Motor neuron (in vitro differentiated cells): ENCODE data around the gene REEP2. TPM values are rescaled to one million over a fixed set of nuclear protein-coding genes. Genes with fewer than 3 reads are reported as not detected.
"Not testable (repeated sequence)": the region's sequence is repeated elsewhere in the genome, so short reads cannot be mapped to it uniquely, and the experiment has no call there.

ENCODE experiments used
- ATAC-seq, 8 experiments: fragments of 200-7000 bp; cut with Tn5 transposase; replicated peaks in 6 of 8; 2 replicates each; pipeline ENCODE4 v1.8.0; 2021; ENCODE audit warnings: mild to moderate bottlenecking in 8 of 8, moderate library complexity in 8 of 8
- H3K27ac ChIP-seq, 2 donors: fragments of 250-450 bp; sonication (Bioruptor Pico); 2 replicates each; pipeline ENCODE4 v1.9.0; 2021; ENCODE audit warnings: antibody characterized with exemption in 2 of 2, mild to moderate bottlenecking in 2 of 2, moderate library complexity in 1 of 2
- H3K4me1 ChIP-seq, 2 donors: fragments of 250-450 bp; sonication (Bioruptor Pico); replicated peaks in 1 of 2; 2 replicates each; pipeline ENCODE4 v1.6.1; 2021; ENCODE audit warnings: antibody characterized with exemption in 2 of 2, mild to moderate bottlenecking in 2 of 2, moderate library complexity in 1 of 2
- H3K4me3 ChIP-seq, 5 donors: fragments of 250-450 bp; sonication (Bioruptor Pico); 2 replicates each; pipeline ENCODE4 v1.9.0; 2021; ENCODE audit warnings: antibody characterized with exemption in 5 of 5, mild to moderate bottlenecking in 5 of 5, moderate library complexity in 4 of 5
- WGBS, 10 experiments: fragments of 450-650 bp; shearing (Covaris generic); methylation state at CpG; one replicate each; pipeline ENCODE4 v1.0.0; 2022; 5-methylcytosine and 5-hydroxymethylcytosine counted together
- in situ Hi-C, 9 experiments: fragments of 400-800 bp; cut with MboI; loops; one replicate each; pipeline ENCODE4 v1.15.0; 2021; ENCODE audit warnings: low sequenced_read_pairs in 9 of 9, low pct_unique_long_range_greater_than_20kb in 2 of 9; ENCODE audit not compliant: unreplicated experiment in 9 of 9
- total RNA-seq, 8 experiments: library from RNA; unstranded; fragments of 300-600 nt; gene quantifications; 2 replicates each; pipeline versions ENCODE4 v1.2.3 to v1.2.4, GENCODE V29; 2022

The REEP2 gene, protein sequence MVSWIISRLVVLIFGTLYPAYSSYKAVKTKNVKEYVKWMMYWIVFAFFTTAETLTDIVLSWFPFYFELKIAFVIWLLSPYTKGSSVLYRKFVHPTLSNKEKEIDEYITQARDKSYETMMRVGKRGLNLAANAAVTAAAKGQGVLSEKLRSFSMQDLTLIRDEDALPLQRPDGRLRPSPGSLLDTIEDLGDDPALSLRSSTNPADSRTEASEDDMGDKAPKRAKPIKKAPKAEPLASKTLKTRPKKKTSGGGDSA
- total RNA-seq, result 100 to 1,000 TPM in 1 of 8 experiments, 10 to 100 TPM in 4, 1 to 10 TPM in 3; 1.2 to 116 (median 61.3) TPM

DNA sequence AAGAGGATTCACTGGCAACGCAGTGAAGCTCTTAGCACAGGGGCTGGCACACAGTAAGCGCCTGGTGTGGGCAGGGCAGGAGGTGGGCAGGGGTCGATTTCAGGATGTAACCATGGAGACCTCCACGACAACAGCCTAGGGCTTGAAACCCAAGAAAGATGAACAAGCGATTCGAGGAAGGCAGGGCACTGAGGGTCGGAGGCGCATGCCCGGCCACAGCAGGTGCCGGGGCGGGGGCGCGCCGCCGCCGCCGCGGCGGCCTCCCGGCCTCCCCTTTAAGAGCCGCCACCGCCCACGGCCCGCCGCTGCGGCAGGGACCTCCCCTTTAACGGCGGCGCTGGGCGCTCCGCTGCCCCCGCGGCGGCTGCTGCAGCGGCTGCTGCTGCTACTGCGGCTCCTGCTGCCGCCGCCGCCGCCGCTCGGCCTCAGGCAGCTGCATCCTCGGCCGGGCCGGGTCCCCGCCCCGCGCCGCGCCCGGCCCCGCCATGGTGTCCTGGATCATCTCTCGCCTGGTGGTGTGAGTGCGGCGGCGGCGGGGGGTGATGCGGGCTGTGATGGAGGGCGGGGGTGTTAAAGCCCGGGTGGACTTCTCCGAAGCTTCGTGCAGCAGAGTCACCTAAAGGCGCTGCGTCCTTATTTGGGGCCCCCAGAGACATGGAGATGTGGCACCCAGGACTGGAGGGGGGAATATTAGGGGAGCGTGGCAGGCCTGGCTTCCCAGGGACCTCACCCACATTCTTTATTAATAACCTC lies at the start of gene REEP2:
REEP2 (plus strand) TSS at position 334 of the 753 bp plus-strand sequence; CDS start at position 486, 152 bp downstream.
- peak within 1 kb of the TSS; percentile 73 to 75 for H3K27ac ChIP-seq
- in situ Hi-C loops, result no loop called here
- H3K4me1 ChIP-seq, result peaks cover 7 to 10% of the 10 kb centered on the region in 2 donors
- H3K4me3 ChIP-seq, result peak within 1 kb of the TSS; percentile 57 to 79 (median 63)
- ATAC-seq, result peak; percentile 81 to 90 (median 84)
- WGBS, 10 experiments, result 0 to 6% (median 0%) methylated on average over 1 to 15 of the region's 65 CpGs; no CpG with 5 or more reads in 6 of the 10 experiments

DNA sequence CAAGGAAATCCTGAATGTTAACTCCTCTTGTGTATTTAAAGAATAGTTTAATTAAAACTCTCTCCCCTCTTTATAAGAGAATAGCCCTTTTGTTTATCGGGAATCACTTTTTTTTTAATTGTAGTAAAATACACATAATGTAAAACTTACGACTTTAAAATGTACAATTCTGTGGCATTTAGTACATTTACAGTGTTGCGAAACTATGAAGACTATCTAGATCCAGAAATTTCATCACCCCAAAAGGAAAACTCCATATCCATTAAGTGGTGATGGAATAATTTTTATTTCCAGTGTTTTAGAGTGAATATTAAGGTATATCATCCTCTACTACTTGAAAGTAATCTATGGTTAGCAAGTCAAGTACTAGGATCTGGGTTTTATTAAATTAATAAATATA lies 49.5 kb upstream of the REEP2 start:
- WGBS, 10 experiments, result 82 to 100% (median 95%) methylated on average over 1 to 3 of the region's 3 CpGs
- Histone ChIP-seq H3K4me1 (no peaks in the 10 kb centered on the region), H3K27ac (no peak overlapping the region), H3K4me3 (no peak overlapping the region)
- no peak for ATAC-seq
- in situ Hi-C loops, result no loop called here

DNA sequence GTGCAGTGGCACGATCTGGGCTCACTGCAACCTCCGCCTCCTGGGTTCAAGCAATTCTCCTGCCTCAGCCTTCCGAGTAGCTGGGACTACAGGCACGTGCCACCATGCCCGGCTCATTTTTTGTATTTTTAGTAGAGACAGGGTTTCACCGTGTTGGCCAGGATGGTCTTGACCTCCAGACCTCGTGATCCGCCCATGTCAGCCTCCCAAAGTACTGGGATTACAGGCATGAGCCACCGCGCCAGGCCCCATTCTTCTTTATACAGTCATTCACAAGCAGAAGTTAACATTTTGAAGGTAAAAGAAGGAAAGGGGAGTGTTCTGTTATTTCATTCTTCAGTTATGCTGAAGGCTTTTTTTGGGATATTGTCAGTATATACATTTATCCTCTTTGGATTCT lies 48.9 kb upstream of the REEP2 start:
- H3K4me3 ChIP-seq, in situ Hi-C loops, ATAC-seq, H3K4me1 ChIP-seq, H3K27ac ChIP-seq: not testable (repeated sequence)
- WGBS, 10 experiments, result 93 to 100% (median 98%) methylated on average over 3 to 8 of the region's 10 CpGs; no CpG with 5 or more reads in 5 of the 10 experiments

DNA sequence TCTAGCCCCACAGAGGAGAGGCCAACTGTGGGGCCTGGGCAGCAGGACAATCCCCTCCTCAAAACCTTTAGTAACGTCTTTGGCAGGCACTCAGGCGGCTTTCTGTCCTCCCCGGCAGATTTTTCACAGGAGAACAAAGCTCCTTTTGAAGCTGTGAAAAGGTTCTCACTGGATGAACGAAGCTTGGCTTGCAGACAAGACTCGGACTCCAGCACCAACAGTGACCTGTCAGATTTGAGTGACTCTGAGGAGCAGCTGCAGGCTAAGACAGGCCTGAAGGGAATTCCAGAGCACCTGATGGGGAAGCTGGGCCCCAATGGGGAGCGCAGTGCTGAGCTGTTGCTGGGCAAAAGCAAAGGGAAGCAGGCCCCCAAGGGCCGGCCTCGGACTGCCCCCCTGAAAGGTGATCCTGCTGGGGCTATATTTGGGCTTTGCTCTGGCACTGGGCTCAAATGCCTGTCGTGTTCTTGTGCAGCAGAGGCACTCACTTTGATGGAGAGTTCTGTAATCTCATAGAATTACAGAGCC lies 46.9 kb upstream of the REEP2 start:
- Histone ChIP-seq H3K4me1 (no peaks in the 10 kb centered on the region), H3K4me3 (no peak overlapping the region), H3K27ac (no peak overlapping the region)
- ATAC-seq, result peak in 2 of 8 experiments; percentile 50 to 85
- in situ Hi-C loops, result no loop called here
- WGBS, 10 experiments, result 60 to 100% (median 97%) methylated on average over 1 to 9 of the region's 9 CpGs; no CpG with 5 or more reads in 1 of the 10 experiments

DNA sequence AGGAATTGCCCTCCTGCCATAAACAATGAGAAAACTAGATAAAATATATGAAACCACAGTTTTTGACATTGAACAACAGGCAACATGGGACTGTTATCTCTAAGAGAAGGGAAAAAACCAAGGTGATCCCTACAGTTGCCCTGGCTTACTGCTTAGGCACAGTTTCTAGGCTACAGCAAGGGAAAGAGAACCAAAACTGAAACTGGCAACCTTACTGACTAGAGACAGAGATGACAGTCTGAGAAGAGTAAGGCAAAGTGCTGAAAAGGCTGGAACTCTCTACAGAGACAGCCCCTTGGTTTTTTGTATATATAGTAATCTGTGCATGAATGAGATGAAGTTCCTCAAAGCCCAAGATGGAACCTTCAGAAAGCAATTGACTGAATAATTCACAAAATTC lies 36.2 kb upstream of the REEP2 start:
- no peak for ATAC-seq
- Histone ChIP-seq H3K27ac (no peak overlapping the region), H3K4me3 (no peak overlapping the region), H3K4me1 (no peaks in the 10 kb centered on the region)
- in situ Hi-C loops, result loop anchor here in 1 of 9 experiments (25.0 kb wide), 1 partner anchor 190 kb away; the partner anchor contains the start of gene CDC23

DNA sequence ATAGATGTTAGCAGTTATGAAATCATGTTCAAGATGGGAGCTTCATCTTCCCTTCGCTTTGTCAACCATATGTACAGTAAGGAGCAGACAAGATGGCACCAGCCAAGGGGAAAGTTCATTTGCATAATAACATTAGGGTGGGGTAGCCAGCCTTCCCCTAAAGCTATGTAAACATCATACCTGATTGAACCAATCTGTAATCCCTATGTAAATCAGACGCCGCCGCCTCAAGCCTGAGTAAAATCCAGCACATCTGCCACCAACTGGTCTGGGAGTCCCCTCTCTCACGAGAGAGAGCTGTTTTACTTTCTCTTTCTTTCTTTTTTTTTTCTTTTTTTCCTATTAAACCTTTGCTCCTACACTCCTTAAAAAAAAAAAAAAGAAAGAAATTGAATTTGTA lies 30.8 kb upstream of the REEP2 start:
- in situ Hi-C loops, result loop anchor here in 1 of 9 experiments (25.0 kb wide), 1 partner anchor 196 kb away; the partner anchor contains the start of gene CDC23
- no peak overlapping the region for H3K27ac ChIP-seq
- no peaks in the 10 kb centered on the region for H3K4me1 ChIP-seq
- ATAC-seq, result peak in 3 of 8 experiments; percentile 97 to 100 (median 100)
- H3K4me3 ChIP-seq, result no peak overlapping the region
- WGBS, 10 experiments, result 14 to 95% (median 88%) methylated on average over 3 to 5 of the region's 5 CpGs; no CpG with 5 or more reads in 1 of the 10 experiments

DNA sequence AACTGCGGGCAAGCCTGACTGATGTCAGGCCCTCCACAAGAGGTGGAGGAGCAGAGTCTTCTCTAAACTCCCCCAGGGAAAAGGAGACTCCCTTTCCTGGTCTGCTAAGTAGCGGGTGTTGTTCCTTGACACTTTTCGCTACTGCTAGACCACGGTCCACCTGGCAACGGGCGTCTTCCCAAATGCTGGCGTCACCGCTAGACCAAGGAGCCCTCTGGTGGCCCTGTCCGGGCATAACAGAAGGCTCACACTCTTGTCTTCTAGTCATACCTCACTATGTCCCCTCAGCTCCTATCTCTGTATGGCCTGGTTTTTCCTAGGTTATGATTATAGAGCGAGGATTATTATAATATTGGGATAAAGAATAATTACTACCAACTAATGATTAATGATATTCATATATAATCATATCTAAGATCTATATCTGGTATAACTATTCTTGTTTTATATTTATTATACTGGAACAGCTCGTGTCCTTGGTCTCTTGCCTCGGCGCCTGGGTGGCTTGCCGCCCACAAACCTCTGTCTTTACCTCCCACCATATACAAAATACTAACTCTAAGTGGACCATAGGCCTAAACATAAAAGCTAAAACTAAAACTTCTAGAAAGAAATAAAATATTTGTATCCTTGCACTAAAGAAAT lies 27.7 kb upstream of the REEP2 start:
- WGBS, 10 experiments, result 88 to 100% (median 97%) methylated on average over 1 to 6 of the region's 14 CpGs; no CpG with 5 or more reads in 3 of the 10 experiments
- in situ Hi-C loops, result loop anchor here in 1 of 9 experiments (25.0 kb wide), 1 partner anchor 199 kb away; the partner anchor contains the start of gene CDC23
- H3K27ac ChIP-seq, H3K4me1 ChIP-seq, H3K4me3 ChIP-seq, ATAC-seq: not testable (repeated sequence)

DNA sequence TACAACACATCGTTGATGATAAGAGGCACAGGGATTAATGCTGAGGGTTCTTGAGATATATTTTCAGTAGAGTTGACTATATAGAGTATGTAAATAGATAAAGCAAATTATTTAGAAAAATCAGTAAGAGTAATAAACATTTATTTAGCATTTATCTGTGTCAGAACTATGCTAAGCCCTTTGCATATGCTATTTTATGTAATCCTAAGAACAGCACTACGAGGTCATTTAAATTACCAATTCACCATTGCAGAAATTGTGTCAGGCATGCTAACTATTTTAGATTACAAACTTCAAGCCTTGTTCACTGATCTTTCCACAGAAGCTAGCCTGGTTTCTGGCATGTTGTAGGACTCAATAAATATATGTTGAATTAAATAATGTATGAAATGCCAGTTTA lies 20.4 kb upstream of the REEP2 start:
- peak in 3 of 8 experiments; percentile 90 to 93 (median 90) for ATAC-seq
- Histone ChIP-seq H3K4me1 (no peaks in the 10 kb centered on the region), H3K4me3 (no peak overlapping the region), H3K27ac (no peak overlapping the region)
- in situ Hi-C loops, result loop anchor here in 1 of 9 experiments (25.0 kb wide), 1 partner anchor 206 kb away; the partner anchor contains the start of gene CDC23
- WGBS, 10 experiments, result 0 to 100% (median 83%) methylated on average over 1 to 2 of the region's 2 CpGs; no CpG with 5 or more reads in 1 of the 10 experiments

DNA sequence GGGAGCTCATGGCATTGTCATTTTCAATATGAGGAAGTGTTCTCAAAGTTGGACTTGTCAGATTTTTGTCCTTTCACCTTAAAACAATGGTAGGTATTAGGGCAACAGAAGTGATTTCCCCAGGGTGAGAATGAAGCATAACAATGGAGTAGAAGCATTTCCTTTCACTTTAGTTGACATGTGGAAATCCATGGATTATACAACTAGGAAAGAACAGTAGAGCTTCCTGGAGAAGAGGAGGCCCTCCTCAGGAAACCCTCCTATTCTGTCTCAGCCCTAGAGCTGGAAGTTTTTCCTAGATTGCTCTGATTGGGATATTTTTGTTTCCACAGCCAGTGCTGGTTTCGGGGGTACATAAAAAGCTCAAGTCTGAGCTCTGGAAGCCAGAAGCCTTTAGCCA lies 13.8 kb upstream of the REEP2 start:
- in situ Hi-C loops, result no loop called here
- Histone ChIP-seq H3K4me1 (no peaks in the 10 kb centered on the region), H3K4me3 (no peak overlapping the region), H3K27ac (no peak overlapping the region)
- 90 to 100% (median 100%) methylated on average over 1 of the region's 1 CpG; no CpG with 5 or more reads in 4 of the 10 experiments for WGBS, 10 experiments
- ATAC-seq, result peak in 1 of 8 experiments; percentile 13

DNA sequence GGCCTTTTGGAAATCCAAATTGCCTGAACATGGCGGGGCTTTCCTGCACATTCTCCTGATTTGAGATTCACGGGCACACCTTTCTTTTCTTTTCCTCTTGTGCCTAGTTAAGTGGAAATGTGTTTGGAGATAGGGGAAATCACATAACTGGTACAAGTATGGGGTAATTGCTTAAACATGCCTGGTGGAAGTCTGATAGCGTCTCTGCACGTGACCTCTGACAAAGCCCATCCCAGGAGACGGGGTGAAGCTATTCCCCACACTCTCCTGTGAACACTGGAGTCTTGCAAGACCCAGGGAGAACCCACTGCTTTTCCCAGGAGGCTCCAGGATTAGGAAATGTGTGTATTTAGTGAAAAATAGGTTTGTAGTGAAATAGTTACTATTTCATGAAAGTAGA lies 2.9 kb upstream of the REEP2 start:
- peaks cover 7 to 10% of the 10 kb centered on the region in 2 donors for H3K4me1 ChIP-seq
- in situ Hi-C loops, result no loop called here
- H3K27ac ChIP-seq, result no peak overlapping the region
- WGBS, 10 experiments, result 67 to 100% (median 95%) methylated on average over 1 to 4 of the region's 5 CpGs; no CpG with 5 or more reads in 5 of the 10 experiments
- no peak overlapping the region for H3K4me3 ChIP-seq
- ATAC-seq, result no peak

DNA sequence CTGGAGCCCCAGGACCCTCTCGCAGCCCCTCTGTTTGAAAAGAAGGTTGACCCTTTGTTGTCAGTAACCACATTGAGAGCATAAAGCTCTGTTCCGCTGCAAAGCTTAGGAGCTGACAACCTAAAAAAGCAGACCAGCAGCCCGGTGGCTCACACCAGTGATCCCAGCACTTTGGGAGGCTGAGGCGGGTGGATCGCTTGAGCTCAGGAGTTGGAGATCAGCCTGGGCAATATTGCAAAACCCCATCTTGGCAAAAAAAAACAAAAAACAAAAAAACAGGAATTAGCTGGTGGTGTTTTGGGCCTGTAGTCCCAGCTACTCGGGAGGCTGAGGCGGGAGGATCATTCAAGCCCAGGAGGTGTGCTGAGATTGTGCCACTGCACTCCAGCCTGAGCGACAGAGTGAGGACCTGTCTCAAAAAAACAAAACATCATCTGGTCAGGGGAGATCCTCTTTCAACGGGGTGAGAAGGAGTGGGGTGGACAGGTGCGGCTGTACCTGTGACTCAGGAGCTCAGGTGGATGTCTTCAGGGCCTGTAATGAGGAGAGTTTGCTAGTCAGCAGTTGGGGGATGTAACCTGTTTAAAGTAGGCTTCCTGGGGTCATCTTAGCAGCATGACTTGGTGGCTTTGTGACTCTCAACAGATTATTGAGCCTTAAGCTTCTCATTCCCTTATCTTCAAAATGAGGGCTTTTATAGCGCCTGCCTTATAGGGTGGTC lies 694 bp upstream of the REEP2 start:
- Histone ChIP-seq H3K27ac (peak overlapping the region in 1 of 2 donors; percentile 30), H3K4me1 (peaks cover 7 to 10% of the 10 kb centered on the region in 2 donors), H3K4me3 (peak overlapping the region; percentile 57 to 79 (median 63))
- no peak for ATAC-seq
- 39 to 100% (median 82%) methylated on average over 1 to 7 of the region's 11 CpGs; no CpG with 5 or more reads in 2 of the 10 experiments for WGBS, 10 experiments
- in situ Hi-C loops, result no loop called here
